ENCODE measurements around the gene PROK1.

PROK1 gene

DNA sequence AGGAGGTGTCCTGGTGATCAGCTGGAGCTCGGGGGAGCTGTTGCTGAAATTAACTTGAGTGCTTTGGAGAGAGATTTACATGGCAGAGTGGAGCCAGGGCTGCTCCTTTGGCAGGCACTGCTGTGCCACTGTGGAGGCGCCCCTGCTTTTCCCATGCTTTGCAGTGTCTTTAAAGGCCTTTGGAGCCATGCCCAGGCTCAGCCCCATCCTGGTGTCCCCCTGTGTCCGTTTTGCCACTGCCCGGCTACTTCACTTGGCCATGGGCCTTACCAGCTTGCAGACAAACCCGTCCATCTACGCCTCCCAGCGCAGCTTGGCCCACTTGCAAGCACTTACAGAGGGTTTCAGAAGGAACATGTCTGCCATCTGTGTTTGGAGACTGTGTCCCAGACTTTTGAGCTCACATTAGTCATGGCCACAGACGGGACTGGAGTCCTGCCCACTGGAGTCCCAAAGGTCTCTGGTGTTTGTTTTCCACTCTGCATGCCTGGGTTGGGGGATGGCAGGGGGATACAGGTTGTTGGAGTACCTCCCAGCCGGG, 25.3 kb upstream of the PROK1 start:
- Histone ChIP-seq H3K9ac (ENCODE audit: low read depth, low read length) (no peak overlapping the region), H3K4me1 (ENCODE audit: insufficient read depth, low read length) (no peaks in the 10 kb centered on the region), H3K27me3 (ENCODE audit: insufficient read depth, low read length, poor library complexity) (peaks cover 31% of the 10 kb centered on the region), H3K4me3 (ENCODE audit: low read depth in 1 of 2, low read length in 2 of 2) (no peak overlapping the region), H4K20me1 (ENCODE audit: insufficient read depth, low read length) (no peaks in the 10 kb centered on the region), H3K27ac (ENCODE audit: low read length) (no peak overlapping the region), H2AFZ (ENCODE audit: low read depth, low read length) (no peak overlapping the region), H3K36me3 (ENCODE audit: insufficient read depth, low read length) (no peaks in the 10 kb centered on the region), H3K9me3 (ENCODE audit: insufficient read depth, low read length, severe bottlenecking) (no peaks in the 10 kb centered on the region), H3K79me2 (ENCODE audit: insufficient read depth, low read length) (no peaks in the 10 kb centered on the region), H3K4me2 (ENCODE audit: insufficient read depth, low read length) (no peak overlapping the region)
- TF ChIP-seq, protein P1, sequence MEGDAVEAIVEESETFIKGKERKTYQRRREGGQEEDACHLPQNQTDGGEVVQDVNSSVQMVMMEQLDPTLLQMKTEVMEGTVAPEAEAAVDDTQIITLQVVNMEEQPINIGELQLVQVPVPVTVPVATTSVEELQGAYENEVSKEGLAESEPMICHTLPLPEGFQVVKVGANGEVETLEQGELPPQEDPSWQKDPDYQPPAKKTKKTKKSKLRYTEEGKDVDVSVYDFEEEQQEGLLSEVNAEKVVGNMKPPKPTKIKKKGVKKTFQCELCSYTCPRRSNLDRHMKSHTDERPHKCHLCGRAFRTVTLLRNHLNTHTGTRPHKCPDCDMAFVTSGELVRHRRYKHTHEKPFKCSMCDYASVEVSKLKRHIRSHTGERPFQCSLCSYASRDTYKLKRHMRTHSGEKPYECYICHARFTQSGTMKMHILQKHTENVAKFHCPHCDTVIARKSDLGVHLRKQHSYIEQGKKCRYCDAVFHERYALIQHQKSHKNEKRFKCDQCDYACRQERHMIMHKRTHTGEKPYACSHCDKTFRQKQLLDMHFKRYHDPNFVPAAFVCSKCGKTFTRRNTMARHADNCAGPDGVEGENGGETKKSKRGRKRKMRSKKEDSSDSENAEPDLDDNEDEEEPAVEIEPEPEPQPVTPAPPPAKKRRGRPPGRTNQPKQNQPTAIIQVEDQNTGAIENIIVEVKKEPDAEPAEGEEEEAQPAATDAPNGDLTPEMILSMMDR (IDR thresholded peaks at IDR 0.05; ENCODE audit: borderline replicate concordance, extremely low read depth, low read length, poor library complexity, severe bottlenecking) = no peak
- TF ChIP-seq EZH2 (IDR thresholded peaks at IDR 0.05; ENCODE audit: borderline replicate concordance, low read depth, low read length, severe bottlenecking) = no peak
- DNase-seq (no peak), ATAC-seq (ENCODE audit: insufficient read depth, low read depth) (no peak)

DNA sequence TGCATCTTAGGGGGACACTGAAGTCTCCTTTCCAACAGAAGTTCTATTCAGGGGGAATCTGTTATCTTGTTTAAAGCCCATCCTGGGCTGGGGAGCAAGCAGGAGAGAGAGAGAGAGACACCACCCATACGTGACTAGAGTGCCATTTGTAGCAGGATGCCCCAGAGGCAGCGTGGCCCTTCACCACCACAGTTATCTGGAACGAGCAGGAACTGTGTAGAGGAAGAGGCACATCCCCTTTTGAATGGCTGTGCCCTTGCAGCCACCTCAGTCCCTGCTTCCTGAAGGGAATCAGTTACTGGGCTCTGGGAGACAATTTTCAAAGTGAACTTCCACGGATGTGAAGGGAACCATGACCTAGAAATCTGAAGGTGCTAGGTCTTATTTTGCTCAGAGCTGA, 24.1 kb upstream of the PROK1 start:
- H3K27ac ChIP-seq (ENCODE audit: low read length) = no peak overlapping the region
- H3K36me3 ChIP-seq (ENCODE audit: insufficient read depth, low read length) = no peaks in the 10 kb centered on the region
- no peak overlapping the region for H3K4me3 ChIP-seq (ENCODE audit: low read depth in 1 of 2, low read length in 2 of 2)
- no peaks in the 10 kb centered on the region for H4K20me1 ChIP-seq (ENCODE audit: insufficient read depth, low read length)
- H3K9ac ChIP-seq (ENCODE audit: low read depth, low read length) = no peak overlapping the region
- H3K79me2 ChIP-seq (ENCODE audit: insufficient read depth, low read length) = no peaks in the 10 kb centered on the region
- H3K9me3 ChIP-seq (ENCODE audit: insufficient read depth, low read length, severe bottlenecking) = no peaks in the 10 kb centered on the region
- TF ChIP-seq, protein P1 (IDR thresholded peaks at IDR 0.05; ENCODE audit: borderline replicate concordance, extremely low read depth, low read length, poor library complexity, severe bottlenecking) = no peak
- ATAC-seq (ENCODE audit: insufficient read depth, low read depth) (no peak), DNase-seq (no peak)
- H3K4me2 ChIP-seq (ENCODE audit: insufficient read depth, low read length) = no peak overlapping the region
- peaks cover 40% of the 10 kb centered on the region for H3K27me3 ChIP-seq (ENCODE audit: insufficient read depth, low read length, poor library complexity)
- no peaks in the 10 kb centered on the region for H3K4me1 ChIP-seq (ENCODE audit: insufficient read depth, low read length)
- no peak overlapping the region for H2AFZ ChIP-seq (ENCODE audit: low read depth, low read length)

DNA sequence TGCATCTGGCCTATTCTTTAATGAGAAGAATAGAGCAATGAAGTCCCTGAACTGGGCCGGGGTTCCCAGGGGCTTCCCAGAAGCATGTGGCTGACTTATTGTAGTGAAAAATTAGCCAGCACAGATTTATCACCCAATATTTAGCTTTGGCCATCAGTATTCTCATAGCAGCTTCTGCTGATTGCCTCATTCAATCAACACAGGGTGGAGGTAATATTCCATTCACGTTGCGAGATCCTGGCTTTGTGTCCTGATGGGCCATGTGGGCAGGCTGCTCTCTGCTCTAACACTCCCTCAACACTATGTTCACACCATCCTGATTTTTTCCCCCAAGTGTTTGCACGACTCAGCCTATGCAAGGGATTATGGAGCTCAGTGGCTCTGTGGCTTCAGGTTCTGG, 22.0 kb upstream of the PROK1 start:
- Histone ChIP-seq H3K79me2 (ENCODE audit: insufficient read depth, low read length) (no peaks in the 10 kb centered on the region), H3K4me3 (ENCODE audit: low read depth in 1 of 2, low read length in 2 of 2) (no peak overlapping the region), H3K9ac (ENCODE audit: low read depth, low read length) (no peak overlapping the region), H4K20me1 (ENCODE audit: insufficient read depth, low read length) (no peaks in the 10 kb centered on the region), H3K9me3 (ENCODE audit: insufficient read depth, low read length, severe bottlenecking) (no peaks in the 10 kb centered on the region), H3K27ac (ENCODE audit: low read length) (no peak overlapping the region), H3K36me3 (ENCODE audit: insufficient read depth, low read length) (no peaks in the 10 kb centered on the region), H3K27me3 (ENCODE audit: insufficient read depth, low read length, poor library complexity) (peaks cover 36% of the 10 kb centered on the region), H3K4me2 (ENCODE audit: insufficient read depth, low read length) (no peak overlapping the region), H2AFZ (ENCODE audit: low read depth, low read length) (no peak overlapping the region), H3K4me1 (ENCODE audit: insufficient read depth, low read length) (no peaks in the 10 kb centered on the region)
- DNase-seq (no peak), ATAC-seq (ENCODE audit: insufficient read depth, low read depth) (no peak)
- TF ChIP-seq, protein P1 (IDR thresholded peaks at IDR 0.05; ENCODE audit: borderline replicate concordance, extremely low read depth, low read length, poor library complexity, severe bottlenecking) = no peak
- no peak for TF ChIP-seq EZH2 (IDR thresholded peaks at IDR 0.05; ENCODE audit: borderline replicate concordance, low read depth, low read length, severe bottlenecking)

DNA sequence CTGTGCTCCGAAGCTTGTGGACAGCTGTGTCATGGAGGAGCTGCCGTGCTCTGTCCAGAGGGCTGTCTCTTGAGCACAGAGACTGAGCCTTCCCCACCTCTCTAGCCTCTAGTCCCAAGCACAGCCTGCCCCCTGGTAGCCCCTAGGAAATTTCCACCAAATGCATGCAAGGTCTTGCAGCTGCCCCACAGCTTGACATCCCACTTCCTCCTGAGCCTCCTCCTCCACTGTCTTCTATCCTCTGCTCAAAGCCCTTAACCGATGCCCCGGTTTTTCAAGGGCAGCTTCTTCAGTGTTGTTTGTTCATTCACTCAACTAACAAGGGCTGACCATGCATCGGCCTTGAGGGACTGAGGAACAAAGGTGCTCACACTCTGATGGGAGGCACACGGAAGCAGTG, 20.6 kb upstream of the PROK1 start:
- ATAC-seq (ENCODE audit: insufficient read depth, low read depth) = no peak
- Histone ChIP-seq H3K9me3 (ENCODE audit: insufficient read depth, low read length, severe bottlenecking) (no peaks in the 10 kb centered on the region), H3K27ac (ENCODE audit: low read length) (no peak overlapping the region), H2AFZ (ENCODE audit: low read depth, low read length) (no peak overlapping the region), H3K4me3 (ENCODE audit: low read depth in 1 of 2, low read length in 2 of 2) (no peak overlapping the region), H3K79me2 (ENCODE audit: insufficient read depth, low read length) (no peaks in the 10 kb centered on the region), H3K36me3 (ENCODE audit: insufficient read depth, low read length) (no peaks in the 10 kb centered on the region), H3K27me3 (ENCODE audit: insufficient read depth, low read length, poor library complexity) (peaks cover 37% of the 10 kb centered on the region), H3K9ac (ENCODE audit: low read depth, low read length) (no peak overlapping the region), H3K4me2 (ENCODE audit: insufficient read depth, low read length) (no peak overlapping the region), H4K20me1 (ENCODE audit: insufficient read depth, low read length) (no peaks in the 10 kb centered on the region), H3K4me1 (ENCODE audit: insufficient read depth, low read length) (no peaks in the 10 kb centered on the region)
- no peak for TF ChIP-seq EZH2 (IDR thresholded peaks at IDR 0.05; ENCODE audit: borderline replicate concordance, low read depth, low read length, severe bottlenecking)
- TF ChIP-seq, protein P1 (IDR thresholded peaks at IDR 0.05; ENCODE audit: borderline replicate concordance, extremely low read depth, low read length, poor library complexity, severe bottlenecking) = no peak
- DNase-seq = no peak
